H9 (cell line): ENCODE measurements around the gene PRR35. TPM values are rescaled to one million over a fixed set of nuclear protein-coding genes. Genes with fewer than 3 reads are reported as not detected.

ENCODE experiments used
- DNase-seq: peaks from one replicate; pipeline ENCODE4 v3.0.0-alpha.2; 2017
- H2AFZ ChIP-seq: one replicate; pipeline ENCODE4 v1.6.1; 2013; ENCODE audit warnings: mild to moderate bottlenecking, low read length, control low read depth, moderate library complexity
- H2AK5ac ChIP-seq: 2 replicates; pipeline ENCODE4 v1.6.1; 2013; ENCODE audit warnings: low read length, control low read depth, mixed read lengths; ENCODE audit not compliant: insufficient read length
- H2BK120ac ChIP-seq: one replicate; pipeline ENCODE4 v1.6.1; 2013; ENCODE audit warnings: low read depth, mild to moderate bottlenecking, low read length, control low read depth, inconsistent platforms; ENCODE audit not compliant: poor library complexity, severe bottlenecking
- H2BK12ac ChIP-seq: 2 replicates; pipeline ENCODE4 v1.6.1; 2013; ENCODE audit warnings: low read length, control low read depth, mixed read lengths, low read depth; ENCODE audit not compliant: insufficient read length
- H2BK15ac ChIP-seq: 2 replicates; pipeline ENCODE4 v1.6.1; 2013; ENCODE audit warnings: low read depth, low read length, control low read depth
- H2BK20ac ChIP-seq: one replicate; pipeline ENCODE4 v1.6.1; 2013; ENCODE audit warnings: low read depth, mild to moderate bottlenecking, low read length, control low read depth, inconsistent platforms; ENCODE audit not compliant: poor library complexity, severe bottlenecking
- H2BK5ac ChIP-seq: 2 replicates; pipeline ENCODE4 v1.6.1; 2013; ENCODE audit warnings: low read length, control low read depth, mixed read lengths; ENCODE audit not compliant: insufficient read length
- H3K14ac ChIP-seq: 2 replicates; pipeline ENCODE4 v1.6.1; 2013; ENCODE audit warnings: low read length, control low read depth; ENCODE audit not compliant: insufficient read depth
- H3K18ac ChIP-seq: 2 replicates; pipeline ENCODE4 v1.6.1; 2013; ENCODE audit warnings: low read depth, mild to moderate bottlenecking, mixed read lengths, low read length, control low read depth; ENCODE audit not compliant: insufficient read length
- H3K23ac ChIP-seq: 2 replicates; pipeline ENCODE4 v1.6.1; 2013; ENCODE audit warnings: low read length, control low read depth, mixed read lengths, low read depth; ENCODE audit not compliant: insufficient read length
- H3K23me2 ChIP-seq: 2 replicates; pipeline ENCODE4 v1.6.1; 2013; ENCODE audit warnings: low read depth, mild to moderate bottlenecking, mixed read lengths, low read length, control low read depth; ENCODE audit not compliant: insufficient read length, poor library complexity, severe bottlenecking
- H3K27ac ChIP-seq: 2 replicates; pipeline ENCODE4 v1.5.1; 2013; ENCODE audit warnings: low read length, control low read depth, mixed read lengths, low read depth; ENCODE audit not compliant: insufficient read length
- H3K27me3 ChIP-seq: 2 replicates; pipeline ENCODE4 v1.6.1; 2013; ENCODE audit warnings: low read length, control low read depth, inconsistent platforms; ENCODE audit not compliant: insufficient read depth
- H3K4ac ChIP-seq: 2 replicates; pipeline ENCODE4 v1.6.1; 2013; ENCODE audit warnings: low read depth, mild to moderate bottlenecking, control low read depth, inconsistent platforms, low read length, moderate library complexity
- H3K4me1 ChIP-seq: 2 replicates; pipeline ENCODE4 v1.6.1; 2013; ENCODE audit warnings: low read length, control low read depth, inconsistent platforms; ENCODE audit not compliant: insufficient read depth
- H3K4me2 ChIP-seq: 2 replicates; pipeline ENCODE4 v1.6.1; 2013; ENCODE audit warnings: low read length, control low read depth, mixed read lengths; ENCODE audit not compliant: insufficient read length, insufficient read depth
- H3K56ac ChIP-seq: 2 replicates; pipeline ENCODE4 v1.6.1; 2013; ENCODE audit warnings: low read depth, mild to moderate bottlenecking, mixed read lengths, low read length, control low read depth; ENCODE audit not compliant: insufficient read length
- H3K79me1 ChIP-seq: 2 replicates; pipeline ENCODE4 v1.6.1; 2013; ENCODE audit warnings: low read depth, mild to moderate bottlenecking, moderate library complexity, low read length, control low read depth, inconsistent platforms; ENCODE audit not compliant: insufficient read depth, poor library complexity, severe bottlenecking
- H3K79me2 ChIP-seq: 2 replicates; pipeline ENCODE4 v1.6.1; 2013; ENCODE audit warnings: low read length, control low read depth, inconsistent platforms; ENCODE audit not compliant: insufficient read depth
- H3K9ac ChIP-seq: 2 replicates; pipeline ENCODE4 v1.6.1; 2013; ENCODE audit warnings: low read length, control low read depth, mixed read lengths; ENCODE audit not compliant: insufficient read length; ENCODE audit errors: extremely low read depth
- H3K9me3 ChIP-seq: one replicate; pipeline ENCODE4 v1.6.1; 2013; ENCODE audit warnings: low read depth, low read length, inconsistent platforms; ENCODE audit not compliant: control insufficient read depth
- H3T11ph ChIP-seq: one replicate; pipeline ENCODE4 v1.6.1; 2013; ENCODE audit warnings: mild to moderate bottlenecking, low read length, control low read depth, inconsistent platforms
- H4K20me1 ChIP-seq: one replicate; pipeline ENCODE4 v1.6.1; 2013; ENCODE audit not compliant: control insufficient read depth, insufficient read length, insufficient read depth
- H4K5ac ChIP-seq: 2 replicates; pipeline ENCODE4 v1.6.1; 2013; ENCODE audit warnings: low read depth, mild to moderate bottlenecking, mixed read lengths, low read length, control low read depth; ENCODE audit not compliant: insufficient read length
- H4K8ac ChIP-seq: replicated peaks from 2 replicates; pipeline ENCODE4 v1.6.1; 2013; ENCODE audit warnings: low read length, control low read depth, mixed read lengths, low read depth; ENCODE audit not compliant: insufficient read length
- H4K91ac ChIP-seq: 2 replicates; pipeline ENCODE4 v1.6.1; 2013; ENCODE audit warnings: low read depth, mild to moderate bottlenecking, moderate library complexity, mixed read lengths, low read length, control low read depth; ENCODE audit not compliant: insufficient read length
- H3K27ac Mint-ChIP-seq, 3 experiments: 2 replicates in 2 of 3; 3 replicates in 1 of 3; pipeline ENCODE4 v1.8.0; 2020 to 2021; ENCODE audit warnings: mixed read lengths in 3 of 3, mild to moderate bottlenecking in 1 of 3, moderate library complexity in 1 of 3
- H3K27me3 Mint-ChIP-seq: 2 replicates; pipeline ENCODE4 v1.8.0; 2021; ENCODE audit warnings: low read depth, mild to moderate bottlenecking, moderate library complexity, mixed read lengths
- H3K36me3 Mint-ChIP-seq, 3 experiments: 2 replicates in 2 of 3; 3 replicates in 1 of 3; pipeline ENCODE4 v1.8.0; 2020 to 2021; ENCODE audit warnings: low read depth in 3 of 3, mixed read lengths in 3 of 3; ENCODE audit not compliant: insufficient read depth in 1 of 3
- H3K4me1 Mint-ChIP-seq, 2 experiments: 2 replicates each; pipeline ENCODE4 v1.8.0; 2020; ENCODE audit warnings: mixed read lengths in 2 of 2
- H3K4me3 Mint-ChIP-seq, 2 experiments: 2 replicates in 1 of 2; 3 replicates in 1 of 2; pipeline ENCODE4 v1.8.0; 2020 to 2021; ENCODE audit warnings: mild to moderate bottlenecking in 2 of 2, mixed read lengths in 2 of 2, moderate library complexity in 1 of 2
- H3K9me3 Mint-ChIP-seq, 2 experiments: 2 replicates in 1 of 2; 3 replicates in 1 of 2; pipeline ENCODE4 v1.8.0; 2020; ENCODE audit warnings: mild to moderate bottlenecking in 2 of 2, mixed read lengths in 2 of 2, moderate library complexity in 1 of 2
- CTCF ChIP-seq: fragments of 200-600 bp; sonication (generic); conservative IDR thresholded peaks from 3 replicates; pipeline ENCODE4 v1.8.0; 2021; ENCODE audit warnings: antibody characterized with exemption, mild to moderate bottlenecking
- WGBS: extraction: QIAGEN DNeasy Blood & Tissue Kit; methylation state at CpG from one replicate; pipeline ENCODE4 v1.1.7; 2013; ENCODE audit warnings: missing lambda C conversion rate, low lambda C conversion rate, mixed read lengths; ENCODE audit not compliant: insufficient read length; ENCODE audit errors: extremely low coverage; 5-methylcytosine and 5-hydroxymethylcytosine counted together
- total RNA-seq: library from RNA; stranded (reverse); gene quantifications from 2 replicates; pipeline ENCODE4 v1.2.1, GENCODE V29; 2021

The PRR35 gene
- total RNA-seq, 1 experiment from 2014 or later: 0.33 TPM

- Mint-ChIP-seq H3K27ac (no peak overlapping the region), H3K27me3 (peaks cover 15% of the 10 kb centered on the region), H3K4me3 (no peak overlapping the region), H3K4me1 (no peaks in the 10 kb centered on the region), H3K9me3 (peaks cover 13 to 18% of the 10 kb centered on the region in 2 experiments), H3K36me3 (peaks cover 21 to 38% (median 32%) of the 10 kb centered on the region in 3 experiments)
- Histone ChIP-seq H2BK12ac (no peak overlapping the region), H2BK120ac (no peak overlapping the region), H3K9me3 (no peaks in the 10 kb centered on the region), H3K79me2 (no peaks in the 10 kb centered on the region), H3K9ac (no peak overlapping the region), H3K14ac (no peak overlapping the region), H3T11ph (no peak overlapping the region), H3K27ac (no peak overlapping the region), H2AFZ (no peak overlapping the region), H2BK15ac (no peak overlapping the region), H3K18ac (no peak overlapping the region), H3K4me1 (no peaks in the 10 kb centered on the region), H2AK5ac (no peak overlapping the region), H2BK20ac (no peak overlapping the region), H3K56ac (no peak overlapping the region), H3K23me2 (no peaks in the 10 kb centered on the region), H4K8ac (no peak overlapping the region), H3K4me2 (no peak overlapping the region), H3K23ac (no peak overlapping the region), H4K20me1 (no peaks in the 10 kb centered on the region), H3K27me3 (no peaks in the 10 kb centered on the region), H3K79me1 (no peaks in the 10 kb centered on the region), H4K91ac (no peak overlapping the region), H3K4ac (no peak overlapping the region), H4K5ac (no peak overlapping the region), H2BK5ac (no peak overlapping the region)
- TF ChIP-seq CTCF: peak; percentile 63
- WGBS: no CpG with 5 or more reads among the region's 7 CpGs
- no peak for DNase-seq
These were observed 40.6 kb downstream of the PRR35 start for GRCh38 chr16:600781-601180.
